ENCODE measurements around the gene SAMD4A.

The SAMD4A gene

GRCh38 chr14:54756656-54757392, 189.9 kb downstream of the SAMD4A start:
- H3K4me3 ChIP-seq (replicated peaks in 1 of 2; ENCODE audit: low read depth in 2 of 2, low read length in 2 of 2): no peak overlapping the region
- DNase-seq (ENCODE audit: low read depth in 2 of 2): no peak
- TF ChIP-seq, protein P1, sequence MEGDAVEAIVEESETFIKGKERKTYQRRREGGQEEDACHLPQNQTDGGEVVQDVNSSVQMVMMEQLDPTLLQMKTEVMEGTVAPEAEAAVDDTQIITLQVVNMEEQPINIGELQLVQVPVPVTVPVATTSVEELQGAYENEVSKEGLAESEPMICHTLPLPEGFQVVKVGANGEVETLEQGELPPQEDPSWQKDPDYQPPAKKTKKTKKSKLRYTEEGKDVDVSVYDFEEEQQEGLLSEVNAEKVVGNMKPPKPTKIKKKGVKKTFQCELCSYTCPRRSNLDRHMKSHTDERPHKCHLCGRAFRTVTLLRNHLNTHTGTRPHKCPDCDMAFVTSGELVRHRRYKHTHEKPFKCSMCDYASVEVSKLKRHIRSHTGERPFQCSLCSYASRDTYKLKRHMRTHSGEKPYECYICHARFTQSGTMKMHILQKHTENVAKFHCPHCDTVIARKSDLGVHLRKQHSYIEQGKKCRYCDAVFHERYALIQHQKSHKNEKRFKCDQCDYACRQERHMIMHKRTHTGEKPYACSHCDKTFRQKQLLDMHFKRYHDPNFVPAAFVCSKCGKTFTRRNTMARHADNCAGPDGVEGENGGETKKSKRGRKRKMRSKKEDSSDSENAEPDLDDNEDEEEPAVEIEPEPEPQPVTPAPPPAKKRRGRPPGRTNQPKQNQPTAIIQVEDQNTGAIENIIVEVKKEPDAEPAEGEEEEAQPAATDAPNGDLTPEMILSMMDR (IDR thresholded peaks at IDR 0.05; ENCODE audit: low read depth, low read length): no peak

DNA sequence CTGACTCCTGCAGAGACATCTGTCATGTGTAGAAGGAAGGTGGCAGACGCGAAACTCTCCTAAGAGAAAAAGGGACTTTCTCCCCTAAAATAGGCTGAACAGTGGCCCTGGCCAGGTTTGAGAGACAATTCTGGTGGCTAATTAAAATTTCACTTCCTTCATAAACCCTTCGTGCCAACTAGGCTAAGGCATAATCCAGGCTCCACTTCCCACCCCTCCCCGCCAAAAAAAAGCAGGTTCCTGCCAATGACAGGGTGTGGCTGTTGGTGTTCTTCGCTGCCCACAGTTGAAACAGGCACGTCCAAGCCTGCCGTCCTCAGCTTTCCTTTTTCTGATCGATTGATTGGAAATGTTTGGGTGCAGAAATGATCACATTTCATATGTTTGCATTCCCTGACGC, 191.1 kb downstream of the SAMD4A start:
- no peak for DNase-seq (ENCODE audit: low read depth in 2 of 2)
- TF ChIP-seq, protein P1 (IDR thresholded peaks at IDR 0.05; ENCODE audit: low read depth, low read length): no peak
- no peak overlapping the region for H3K4me3 ChIP-seq (replicated peaks in 1 of 2; ENCODE audit: low read depth in 2 of 2, low read length in 2 of 2)

DNA sequence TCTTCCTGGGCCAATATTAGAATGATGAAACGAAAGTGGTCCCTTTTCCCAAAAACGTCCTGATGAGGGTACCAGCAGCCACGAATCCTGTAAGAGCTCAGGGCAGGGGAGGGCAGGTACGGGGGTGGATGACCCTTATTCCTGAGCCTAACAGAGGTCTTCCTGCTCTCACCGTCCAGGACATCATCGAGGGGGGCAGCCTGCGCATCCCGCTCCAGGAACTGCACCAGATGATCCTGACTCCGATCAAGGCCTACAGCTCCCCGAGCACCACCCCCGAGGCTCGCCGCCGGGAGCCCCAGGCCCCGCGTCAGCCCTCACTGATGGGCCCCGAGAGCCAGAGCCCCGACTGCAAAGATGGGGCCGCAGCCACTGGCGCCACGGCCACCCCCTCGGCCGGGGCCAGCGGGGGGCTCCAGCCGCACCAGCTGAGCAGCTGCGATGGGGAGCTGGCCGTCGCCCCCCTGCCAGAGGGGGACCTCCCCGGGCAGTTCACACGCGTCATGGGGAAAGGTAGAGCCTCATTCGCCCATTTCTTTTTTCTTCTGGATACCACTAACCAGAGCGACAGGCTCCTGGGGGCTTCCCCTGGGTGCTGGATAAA, 193.2 kb downstream of the SAMD4A start:
- TF ChIP-seq, protein P1 (IDR thresholded peaks at IDR 0.05; ENCODE audit: low read depth, low read length): no peak
- H3K4me3 ChIP-seq (replicated peaks in 1 of 2; ENCODE audit: low read depth in 2 of 2, low read length in 2 of 2): no peak overlapping the region
- no peak for DNase-seq (ENCODE audit: low read depth in 2 of 2)

- DNase-seq (ENCODE audit: low read depth in 2 of 2): no peak
- no peak overlapping the region for H3K4me3 ChIP-seq (replicated peaks in 1 of 2; ENCODE audit: low read depth in 2 of 2, low read length in 2 of 2)
- TF ChIP-seq, protein P1 (IDR thresholded peaks at IDR 0.05; ENCODE audit: low read depth, low read length): no peak
Measured at GRCh38 chr14:54760866-54761575, 194.1 kb downstream of the SAMD4A start.

DNA sequence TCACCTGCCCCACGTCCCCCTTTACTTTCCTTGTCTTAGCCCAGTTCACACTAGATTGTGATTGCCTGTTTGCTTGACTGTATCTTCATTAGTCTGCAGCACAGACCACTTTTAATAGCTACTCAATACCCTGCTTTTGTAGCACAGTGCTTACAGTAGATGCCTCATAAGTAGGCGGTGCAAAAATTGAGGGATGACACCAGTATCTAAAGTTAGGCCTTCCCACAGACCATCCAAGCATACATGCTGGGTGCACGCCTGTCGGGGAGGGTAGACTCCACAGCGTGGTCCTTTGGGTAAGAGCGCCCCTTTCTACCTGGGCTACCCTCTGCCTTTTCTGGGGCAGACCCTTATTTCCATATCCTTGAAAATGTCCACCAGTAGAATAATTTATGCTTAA, 194.9 kb downstream of the SAMD4A start:
- no peak for DNase-seq (ENCODE audit: low read depth in 2 of 2)
- no peak overlapping the region for H3K4me3 ChIP-seq (replicated peaks in 1 of 2; ENCODE audit: low read depth in 2 of 2, low read length in 2 of 2)
- TF ChIP-seq, protein P1 (IDR thresholded peaks at IDR 0.05; ENCODE audit: low read depth, low read length): no peak

DNA sequence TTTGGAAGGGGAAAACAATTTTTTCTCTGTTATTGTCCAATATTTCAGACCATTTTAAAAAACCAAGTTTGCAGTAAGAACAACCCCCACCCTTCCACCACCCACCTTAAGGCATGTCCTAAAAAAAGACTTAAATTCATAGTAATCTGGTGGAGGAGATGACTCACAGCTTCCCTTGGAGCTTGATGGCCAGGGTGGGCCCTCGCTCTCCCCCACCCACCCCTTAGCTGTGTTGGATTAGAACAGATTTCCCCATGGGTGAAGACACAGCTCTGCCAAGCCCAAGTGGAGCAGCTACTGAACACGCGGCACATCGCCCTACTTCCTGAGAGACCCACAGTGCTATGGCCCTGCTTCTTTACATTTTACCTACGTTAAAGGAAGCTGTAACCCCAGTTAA, 195.4 kb downstream of the SAMD4A start:
- peak; percentile 32 to 57 for DNase-seq (ENCODE audit: low read depth in 2 of 2)
- no peak overlapping the region for H3K4me3 ChIP-seq (replicated peaks in 1 of 2; ENCODE audit: low read depth in 2 of 2, low read length in 2 of 2)

More for the DNA sequence above, 195.4 kb downstream of the SAMD4A start:
- TF ChIP-seq, protein P1 (IDR thresholded peaks at IDR 0.05; ENCODE audit: low read depth, low read length): no peak
